Renal cortex interstitium (tissue), 11 donors: Measurements from ENCODE around the gene DNM3. TPM values are rescaled to one million over a fixed set of nuclear protein-coding genes. Genes with fewer than 3 reads are reported as not detected.

Experiments
- DNase-seq, 11 donors: peaks; one replicate each; pipeline ENCODE4 v3.0.0-alpha.2; 2013; ENCODE audit warnings: low read depth in 9 of 11, low spot score in 4 of 11; ENCODE audit errors: extremely low read depth in 1 of 11
- polyA plus RNA-seq, 3 donors: library from polyadenylated mRNA; unstranded; fragments of 120-200 nt; gene quantifications; one replicate each; pipeline ENCODE4 v1.2.1, GENCODE V29; 2013; ENCODE audit not compliant: insufficient read length in 3 of 3

Gene DNM3
- polyA plus RNA-seq, 3 donors = 4.2 to 5.2 (median 4.8) TPM

- no peak for DNase-seq
Measured at GRCh38 chr1:171811672-171812071, 29.6 kb upstream of the DNM3 start.

- DNase-seq = no peak
Measured at GRCh38 chr1:171814692-171815091, 26.6 kb upstream of the DNM3 start.

- DNase-seq = no peak
Measured at GRCh38 chr1:171816300-171816901, 24.9 kb upstream of the DNM3 start.

- DNase-seq = no peak
Measured at GRCh38 chr1:171817511-171818265, 23.6 kb upstream of the DNM3 start.

GRCh38 chr1:171819946-171820345, 21.4 kb upstream of the DNM3 start:
- no peak for DNase-seq

GRCh38 chr1:171826973-171827372, 14.3 kb upstream of the DNM3 start:
- DNase-seq = no peak

GRCh38 chr1:171828794-171829193, 12.5 kb upstream of the DNM3 start:
- no peak for DNase-seq

- no peak for DNase-seq
Measured at GRCh38 chr1:171833091-171833825, 8.0 kb upstream of the DNM3 start.

- DNase-seq = no peak
Measured at GRCh38 chr1:171834821-171835220, 6.5 kb upstream of the DNM3 start.

- no peak for DNase-seq
Measured at GRCh38 chr1:171835891-171836290, 5.4 kb upstream of the DNM3 start.

- peak in 2 of 11 donors; percentile 3 to 4 for DNase-seq
Measured at GRCh38 chr1:171841931-171842761, 848 bp downstream of the DNM3 start.

GRCh38 chr1:171844381-171844780, 3.1 kb downstream of the DNM3 start:
- DNase-seq = no peak

GRCh38 chr1:171845998-171846397, 4.7 kb downstream of the DNM3 start:
- DNase-seq = no peak

GRCh38 chr1:171849245-171849898, 8.1 kb downstream of the DNM3 start:
- no peak for DNase-seq

- peak in 1 of 11 donors; percentile 20 for DNase-seq
Measured at GRCh38 chr1:171850651-171851350, 9.5 kb downstream of the DNM3 start.

GRCh38 chr1:171852272-171852671, 11.0 kb downstream of the DNM3 start:
- no peak for DNase-seq

- no peak for DNase-seq
Measured at GRCh38 chr1:171855381-171855780, 14.1 kb downstream of the DNM3 start.

GRCh38 chr1:171858696-171859095, 17.4 kb downstream of the DNM3 start:
- no peak for DNase-seq
